ENCODE results near the gene IQGAP1. TPM values are rescaled to one million over a fixed set of nuclear protein-coding genes. Genes with fewer than 3 reads are reported as not detected.

IQGAP1 gene
- total RNA-seq, 4 donors from 2014 or later, result 220 to 320 (median 295) TPM

- no peak for DNase-seq (ENCODE audit: low spot score)
- TF ChIP-seq, protein P1, sequence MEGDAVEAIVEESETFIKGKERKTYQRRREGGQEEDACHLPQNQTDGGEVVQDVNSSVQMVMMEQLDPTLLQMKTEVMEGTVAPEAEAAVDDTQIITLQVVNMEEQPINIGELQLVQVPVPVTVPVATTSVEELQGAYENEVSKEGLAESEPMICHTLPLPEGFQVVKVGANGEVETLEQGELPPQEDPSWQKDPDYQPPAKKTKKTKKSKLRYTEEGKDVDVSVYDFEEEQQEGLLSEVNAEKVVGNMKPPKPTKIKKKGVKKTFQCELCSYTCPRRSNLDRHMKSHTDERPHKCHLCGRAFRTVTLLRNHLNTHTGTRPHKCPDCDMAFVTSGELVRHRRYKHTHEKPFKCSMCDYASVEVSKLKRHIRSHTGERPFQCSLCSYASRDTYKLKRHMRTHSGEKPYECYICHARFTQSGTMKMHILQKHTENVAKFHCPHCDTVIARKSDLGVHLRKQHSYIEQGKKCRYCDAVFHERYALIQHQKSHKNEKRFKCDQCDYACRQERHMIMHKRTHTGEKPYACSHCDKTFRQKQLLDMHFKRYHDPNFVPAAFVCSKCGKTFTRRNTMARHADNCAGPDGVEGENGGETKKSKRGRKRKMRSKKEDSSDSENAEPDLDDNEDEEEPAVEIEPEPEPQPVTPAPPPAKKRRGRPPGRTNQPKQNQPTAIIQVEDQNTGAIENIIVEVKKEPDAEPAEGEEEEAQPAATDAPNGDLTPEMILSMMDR (IDR thresholded peaks at IDR 0.05), result no peak
- peak; percentile 27 for ATAC-seq (ENCODE audit: low FRiP score)
These were observed 162.9 kb downstream of the IQGAP1 start for GRCh38 chr15:90550919-90551318.

Small RNA genes lying within 50 kb of the gene (small RNA-seq; reads per million reads assigned to genes)
- not detected for gene NDUFA3P4

Other genes starting within 250 kb of the IQGAP1 start
- 10 to 100 TPM in 3 of 4 donors, 1 to 10 TPM in 1; 9.3 to 24.4 (median 17.6) TPM for gene SEMA4B, start 186.9 kb upstream of the IQGAP1 start, total RNA-seq
- gene CIB1, start 154.3 kb upstream of the IQGAP1 start, total RNA-seq, result 10 to 100 TPM; 27.9 to 48.3 (median 34.5) TPM
- gene GDPGP1, start 154.0 kb upstream of the IQGAP1 start, total RNA-seq, result 1 to 10 TPM; 4.2 to 8.0 (median 5.2) TPM
- gene TTLL13, start 138.7 kb upstream of the IQGAP1 start, total RNA-seq, result not detected
- gene NGRN, start 122.6 kb upstream of the IQGAP1 start, total RNA-seq, result 10 to 100 TPM; 55.5 to 81.7 (median 71.6) TPM
- 1 to 10 TPM in 2 of 4 donors, under 1 TPM in 2; 0.36 to 1.8 (median 1.1) TPM for gene ZNF774, start 36.0 kb upstream of the IQGAP1 start, total RNA-seq
- 10 to 100 TPM; 31.5 to 52.8 (median 44.3) TPM for gene CRTC3, start 141.7 kb downstream of the IQGAP1 start, total RNA-seq

Measured in omental fat pad (tissue), 4 donors.